Activated naive CD4-positive, alpha-beta T cell treated with anti-CD3 and anti-CD28 coated beads, Interleukin-2, amount 50 U/mL, for 72 hours (primary cell): ENCODE results near the gene PLEKHH1. TPM values are rescaled to one million over a fixed set of nuclear protein-coding genes. Genes with fewer than 3 reads are reported as not detected.
"Not testable (repeated sequence)": the region's sequence is repeated elsewhere in the genome, so short reads cannot be mapped to it uniquely, and the experiment has no call there.

ENCODE experiments used
- ATAC-seq, 2 donors: fragments of 150-1000 bp; cut with Tn5 transposase; 2 replicates each; pipeline ENCODE4 v1.10.0; 2021; ENCODE audit warnings: mild to moderate bottlenecking in 2 of 2, moderate library complexity in 2 of 2
- DNase-seq, 2 donors: peaks; one replicate each; pipeline ENCODE4 v3.0.0; 2021 to 2022; ENCODE audit warnings: low spot score in 2 of 2
- H3K27ac Mint-ChIP-seq, 2 donors: one replicate each; pipeline ENCODE4 v1.8.0; 2022; ENCODE audit warnings: mild to moderate bottlenecking in 2 of 2, mixed read lengths in 2 of 2
- H3K36me3 Mint-ChIP-seq, 2 donors: one replicate each; pipeline ENCODE4 v1.8.0; 2022; ENCODE audit warnings: mixed read lengths in 2 of 2
- H3K9me3 Mint-ChIP-seq, 2 donors: one replicate each; pipeline ENCODE4 v1.8.0; 2022; ENCODE audit warnings: mixed read lengths in 2 of 2
- total RNA-seq, 2 donors: library from RNA; stranded (reverse); gene quantifications; one replicate each; pipeline ENCODE4 v1.2.3, GENCODE V29; 2022

Gene PLEKHH1
- total RNA-seq, 2 donors from 2014 or later: 1.1 to 9.1 TPM

DNA sequence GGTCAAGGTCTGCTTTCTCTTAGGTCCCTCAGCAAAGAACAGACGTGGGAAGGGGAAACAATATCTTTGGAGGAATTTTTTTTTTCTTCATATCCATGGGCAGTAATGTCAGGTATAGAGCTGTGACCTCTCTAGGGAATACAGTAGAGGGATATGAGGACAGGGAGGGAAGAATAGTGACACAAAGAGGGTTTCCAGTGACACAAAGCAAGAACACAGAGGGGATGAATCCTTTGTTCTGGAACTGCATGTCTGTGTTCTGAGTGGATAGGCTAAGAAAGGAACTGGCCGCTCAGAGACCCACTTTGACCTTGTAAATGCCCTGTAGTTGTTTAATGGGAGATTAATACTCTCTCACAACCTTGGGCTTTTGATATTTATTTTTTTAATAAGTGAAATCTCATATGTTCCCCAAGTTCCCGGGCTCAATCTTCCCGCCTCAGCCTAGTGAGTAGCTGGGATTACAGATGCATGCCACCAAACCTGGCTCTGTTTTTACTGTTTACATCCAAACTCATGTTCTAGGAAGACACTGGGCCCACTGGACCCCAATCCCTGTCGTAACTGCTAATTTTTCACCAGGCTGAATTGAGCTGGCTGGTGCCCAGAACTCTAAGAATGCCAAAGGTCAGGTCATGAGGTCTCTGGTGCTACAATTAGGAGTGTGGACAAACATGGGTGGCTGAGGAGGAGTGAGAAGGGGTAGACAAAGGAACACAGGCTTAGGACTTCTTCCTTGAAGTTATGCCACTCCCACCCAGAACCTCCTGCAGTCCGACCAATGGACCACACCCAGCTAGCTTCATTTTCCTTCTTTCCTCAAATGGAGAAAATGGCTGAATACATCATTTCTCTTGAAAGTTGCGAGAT, 9.1 kb upstream of the PLEKHH1 start:
- ATAC-seq (no peak), DNase-seq (no peak)
- no peaks in the 10 kb centered on the region for H3K36me3 Mint-ChIP-seq
- no peak overlapping the region for H3K27ac Mint-ChIP-seq
- H3K9me3 Mint-ChIP-seq: no peaks in the 10 kb centered on the region

GRCh38 chr14:67524634-67524963, 8.5 kb upstream of the PLEKHH1 start:
- Mint-ChIP-seq H3K36me3 (no peaks in the 10 kb centered on the region), H3K9me3 (no peaks in the 10 kb centered on the region), H3K27ac (no peak overlapping the region)
- DNase-seq: no peak
- no peak for ATAC-seq

GRCh38 chr14:67525389-67525788, 7.7 kb upstream of the PLEKHH1 start:
- no peak overlapping the region for H3K27ac Mint-ChIP-seq
- ATAC-seq: no peak
- H3K36me3 Mint-ChIP-seq: no peaks in the 10 kb centered on the region

GRCh38 chr14:67526181-67526580, 6.9 kb upstream of the PLEKHH1 start:
- Mint-ChIP-seq H3K36me3 (no peaks in the 10 kb centered on the region), H3K27ac (no peak overlapping the region), H3K9me3 (no peaks in the 10 kb centered on the region)
- ATAC-seq: no peak
- no peak for DNase-seq

More at GRCh38 chr14:67525389-67525788, 7.7 kb upstream of the PLEKHH1 start:
- no peaks in the 10 kb centered on the region for H3K9me3 Mint-ChIP-seq
- DNase-seq: no peak

DNA sequence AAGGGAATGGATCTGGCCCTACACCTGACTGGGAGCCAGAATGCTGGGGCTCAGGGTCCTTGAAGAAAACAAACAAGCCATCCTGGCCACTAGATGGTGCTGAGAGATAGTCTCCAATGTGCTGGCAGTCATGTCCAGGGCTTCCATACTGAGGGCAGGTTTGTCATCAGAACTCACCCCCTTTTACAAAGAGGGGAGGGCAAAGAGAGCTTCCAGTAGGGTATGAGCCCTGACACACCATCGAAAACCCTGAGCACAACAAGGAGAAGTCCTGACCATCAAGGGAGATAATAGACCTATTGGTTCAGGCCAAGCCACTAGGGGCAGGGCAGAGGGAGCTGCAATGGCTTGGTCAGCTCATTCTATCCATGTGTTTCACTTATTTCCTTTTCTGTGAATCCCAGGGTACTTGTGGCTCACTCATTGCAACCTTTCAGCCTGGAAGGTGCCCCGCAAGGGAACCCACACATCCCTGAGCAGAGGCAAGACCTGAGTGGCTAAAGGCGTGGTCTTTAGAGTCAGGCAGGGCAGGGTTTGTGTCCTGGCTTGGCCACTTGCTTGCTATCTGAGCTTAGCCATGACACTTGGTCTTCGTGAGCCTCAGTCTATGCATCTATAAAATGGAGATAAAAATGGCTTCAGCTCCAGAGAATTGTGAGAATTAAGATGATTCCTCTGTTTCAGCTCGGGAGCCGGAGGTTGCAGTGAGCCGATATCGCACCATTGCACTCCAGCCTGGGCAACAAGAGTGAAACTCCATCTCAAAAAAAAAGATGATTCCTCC, 6.2 kb upstream of the PLEKHH1 start:
- no peak overlapping the region for H3K27ac Mint-ChIP-seq
- H3K9me3 Mint-ChIP-seq: no peaks in the 10 kb centered on the region
- no peaks in the 10 kb centered on the region for H3K36me3 Mint-ChIP-seq
- ATAC-seq (peak; percentile 72 to 85), DNase-seq (peak in 1 of 2 donors; percentile 32)

GRCh38 chr14:67527756-67528155, 5.3 kb upstream of the PLEKHH1 start:
- ATAC-seq (no peak), DNase-seq (no peak)
- Mint-ChIP-seq H3K9me3 (no peaks in the 10 kb centered on the region), H3K36me3 (no peaks in the 10 kb centered on the region), H3K27ac (no peak overlapping the region)

GRCh38 chr14:67528276-67528675, 4.8 kb upstream of the PLEKHH1 start:
- ATAC-seq (no peak), DNase-seq (no peak)
- H3K27ac Mint-ChIP-seq: no peak overlapping the region
- H3K9me3 Mint-ChIP-seq: no peaks in the 10 kb centered on the region
- H3K36me3 Mint-ChIP-seq: no peaks in the 10 kb centered on the region

DNA sequence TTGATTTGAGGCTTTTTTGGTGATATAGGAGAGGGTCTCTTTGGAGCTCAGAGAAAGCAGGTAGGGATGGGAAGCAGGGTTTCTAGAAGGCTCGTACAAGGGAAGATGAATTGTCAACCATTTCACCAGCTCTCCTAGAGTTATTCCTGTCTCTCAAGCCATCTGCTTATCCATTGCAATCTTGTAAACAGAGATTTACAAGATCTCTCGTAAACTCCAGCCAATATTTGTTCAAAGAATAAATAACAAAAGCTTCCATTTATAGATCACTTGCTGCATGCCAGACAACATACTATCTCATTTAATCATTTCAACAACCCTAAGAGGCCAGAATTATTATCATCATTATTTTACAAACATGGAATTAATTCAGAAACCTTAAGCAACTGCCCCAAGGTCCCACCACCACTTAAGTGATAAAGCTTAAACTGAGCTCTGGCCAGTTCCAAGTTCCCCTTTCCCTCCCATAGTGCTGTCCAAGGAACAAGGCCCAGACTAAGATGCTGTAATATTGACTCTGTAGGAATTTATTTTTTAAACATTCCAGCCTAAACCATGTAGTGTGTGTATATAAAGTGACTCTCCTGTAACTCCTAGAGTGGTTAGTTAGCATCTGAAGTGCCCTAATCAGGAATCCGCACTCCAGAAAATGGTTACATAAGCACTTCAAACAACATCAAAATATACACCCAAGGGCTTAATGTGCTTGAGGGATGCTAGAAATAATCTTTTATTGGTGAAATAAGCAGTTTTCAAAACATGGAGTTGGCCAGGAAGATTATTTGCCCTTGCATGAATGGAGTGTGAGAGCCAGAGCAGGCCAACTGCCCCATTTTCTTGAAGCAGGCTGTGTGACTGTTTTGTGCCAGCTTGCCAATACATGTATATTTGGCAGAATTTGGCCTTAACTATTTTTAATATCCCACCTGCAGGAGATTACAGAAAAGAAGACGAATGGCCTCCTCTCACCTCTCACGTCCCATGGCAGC, 2.8 kb upstream of the PLEKHH1 start:
- H3K36me3 Mint-ChIP-seq: no peaks in the 10 kb centered on the region
- ATAC-seq: no peak
- H3K9me3 Mint-ChIP-seq: no peaks in the 10 kb centered on the region
- no peak for DNase-seq
- no peak overlapping the region for H3K27ac Mint-ChIP-seq

- no peaks in the 10 kb centered on the region for H3K36me3 Mint-ChIP-seq
- H3K9me3 Mint-ChIP-seq: no peaks in the 10 kb centered on the region
- DNase-seq (no peak), ATAC-seq (no peak)
- H3K27ac Mint-ChIP-seq: no peak overlapping the region
Observed at GRCh38 chr14:67532606-67532997, 488 bp upstream of the PLEKHH1 start.

DNA sequence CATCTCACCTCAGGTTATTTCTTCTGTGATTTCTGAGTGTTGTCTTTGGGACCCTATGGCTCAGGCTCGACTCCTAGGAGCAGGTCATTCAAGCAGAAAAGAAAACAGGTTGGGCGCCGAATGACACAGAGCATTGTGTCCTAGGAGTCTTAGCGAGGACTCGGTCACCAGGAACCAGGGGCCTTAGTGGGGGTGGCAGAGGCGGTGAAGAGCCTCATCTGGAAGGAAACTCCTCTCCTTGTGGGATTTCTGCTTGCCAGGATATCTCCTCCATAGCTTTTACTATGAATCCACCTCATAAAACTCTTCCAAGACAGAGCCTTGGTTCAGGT, 630 bp downstream of the PLEKHH1 start:
- Mint-ChIP-seq H3K36me3 (no peaks in the 10 kb centered on the region), H3K27ac (no peak overlapping the region), H3K9me3 (no peaks in the 10 kb centered on the region)
- ATAC-seq (no peak), DNase-seq (no peak)

DNA sequence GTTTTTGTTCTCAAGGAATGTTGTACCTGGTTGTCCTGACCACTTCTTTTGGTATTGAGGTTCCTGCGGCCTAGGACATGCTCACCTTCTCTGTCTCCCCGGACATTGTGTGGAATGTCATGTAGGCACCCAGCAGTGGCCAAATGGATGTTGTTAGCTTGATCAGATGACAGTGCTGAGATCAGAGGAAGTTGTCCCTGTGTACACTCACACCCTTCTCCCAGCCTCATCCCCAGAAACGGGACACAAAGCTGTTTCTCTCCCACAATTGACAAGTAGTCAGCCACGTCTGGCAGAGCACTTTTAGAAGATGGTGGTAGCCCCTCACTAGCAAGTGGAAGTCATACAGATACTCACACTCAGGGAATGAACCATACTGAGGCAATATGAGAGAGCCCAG, 3.0 kb downstream of the PLEKHH1 start:
- Mint-ChIP-seq H3K27ac (no peak overlapping the region), H3K36me3 (no peaks in the 10 kb centered on the region), H3K9me3 (no peaks in the 10 kb centered on the region)
- DNase-seq: no peak
- ATAC-seq: no peak

DNA sequence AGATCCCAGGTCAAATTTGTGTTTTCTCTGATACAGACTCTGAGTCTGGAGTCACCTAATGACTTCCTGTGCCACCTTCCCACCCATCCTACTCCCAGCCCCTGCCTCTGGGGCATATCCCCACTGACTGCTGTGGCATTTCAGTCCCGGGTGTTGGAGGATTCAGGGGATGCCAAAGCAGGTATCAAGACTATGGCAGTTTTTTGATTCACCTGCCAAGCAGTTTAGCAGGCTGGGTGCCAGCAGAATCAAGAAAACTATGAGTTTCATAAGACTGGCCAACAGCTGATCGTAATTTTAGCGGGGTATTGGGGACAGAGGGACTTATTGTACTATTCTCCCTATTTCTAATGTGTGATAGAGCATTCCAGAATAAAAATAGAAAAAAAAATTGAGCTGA, 4.6 kb downstream of the PLEKHH1 start:
- no peak for ATAC-seq

DNA sequence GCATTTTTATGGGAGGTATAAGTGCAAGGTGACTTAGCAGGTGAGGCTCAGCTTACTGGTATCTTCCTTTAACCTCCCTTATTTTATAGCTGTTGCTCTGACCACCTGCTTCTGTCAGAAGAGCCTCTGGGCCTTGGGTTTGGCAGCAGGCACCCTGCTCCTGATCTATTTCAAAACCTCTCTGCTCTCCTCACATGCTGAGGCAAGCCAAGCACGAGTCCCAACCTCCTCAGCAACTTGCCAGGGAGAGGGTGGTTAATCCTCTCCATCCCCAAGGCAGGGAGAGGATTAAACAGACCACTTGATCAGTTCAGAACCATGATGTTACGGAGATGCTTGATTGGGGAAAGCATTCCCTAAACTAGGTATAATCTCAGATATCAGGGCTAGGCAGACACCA, 5.4 kb downstream of the PLEKHH1 start:
- no peaks in the 10 kb centered on the region for H3K9me3 Mint-ChIP-seq
- peaks cover 0 to 4% of the 10 kb centered on the region in 2 donors for H3K36me3 Mint-ChIP-seq
- ATAC-seq (no peak), DNase-seq (no peak)
- H3K27ac Mint-ChIP-seq: no peak overlapping the region

More for the DNA sequence above, 4.6 kb downstream of the PLEKHH1 start:
- H3K27ac Mint-ChIP-seq: no peak overlapping the region
- no peaks in the 10 kb centered on the region for H3K36me3 Mint-ChIP-seq
- no peaks in the 10 kb centered on the region for H3K9me3 Mint-ChIP-seq
- no peak for DNase-seq

DNA sequence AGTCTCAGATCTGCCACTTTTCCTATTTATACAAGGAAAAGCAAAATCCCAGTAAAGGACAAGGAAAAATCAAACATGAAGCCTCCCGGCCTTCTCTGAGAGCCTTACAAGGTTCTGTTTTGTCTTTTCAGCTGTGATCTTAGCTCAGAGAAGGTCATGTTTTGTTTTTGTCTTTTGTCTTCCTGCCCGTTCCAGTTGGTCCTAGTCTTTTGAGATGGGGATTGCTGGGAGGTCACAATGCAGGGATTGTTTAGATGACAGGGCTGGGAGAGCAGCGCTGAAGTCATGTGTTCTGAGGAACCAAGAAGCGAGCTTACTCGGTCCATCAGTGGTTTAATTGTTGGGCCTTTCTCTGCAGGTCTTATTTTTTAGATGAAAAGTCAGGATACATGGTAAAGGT, 6.0 kb downstream of the PLEKHH1 start:
- DNase-seq: no peak
- Mint-ChIP-seq H3K27ac (no peak overlapping the region), H3K36me3 (peaks cover 5 to 10% of the 10 kb centered on the region in 2 donors), H3K9me3 (peaks cover 0 to under 1% of the 10 kb centered on the region in 2 donors)
- ATAC-seq: no peak

DNA sequence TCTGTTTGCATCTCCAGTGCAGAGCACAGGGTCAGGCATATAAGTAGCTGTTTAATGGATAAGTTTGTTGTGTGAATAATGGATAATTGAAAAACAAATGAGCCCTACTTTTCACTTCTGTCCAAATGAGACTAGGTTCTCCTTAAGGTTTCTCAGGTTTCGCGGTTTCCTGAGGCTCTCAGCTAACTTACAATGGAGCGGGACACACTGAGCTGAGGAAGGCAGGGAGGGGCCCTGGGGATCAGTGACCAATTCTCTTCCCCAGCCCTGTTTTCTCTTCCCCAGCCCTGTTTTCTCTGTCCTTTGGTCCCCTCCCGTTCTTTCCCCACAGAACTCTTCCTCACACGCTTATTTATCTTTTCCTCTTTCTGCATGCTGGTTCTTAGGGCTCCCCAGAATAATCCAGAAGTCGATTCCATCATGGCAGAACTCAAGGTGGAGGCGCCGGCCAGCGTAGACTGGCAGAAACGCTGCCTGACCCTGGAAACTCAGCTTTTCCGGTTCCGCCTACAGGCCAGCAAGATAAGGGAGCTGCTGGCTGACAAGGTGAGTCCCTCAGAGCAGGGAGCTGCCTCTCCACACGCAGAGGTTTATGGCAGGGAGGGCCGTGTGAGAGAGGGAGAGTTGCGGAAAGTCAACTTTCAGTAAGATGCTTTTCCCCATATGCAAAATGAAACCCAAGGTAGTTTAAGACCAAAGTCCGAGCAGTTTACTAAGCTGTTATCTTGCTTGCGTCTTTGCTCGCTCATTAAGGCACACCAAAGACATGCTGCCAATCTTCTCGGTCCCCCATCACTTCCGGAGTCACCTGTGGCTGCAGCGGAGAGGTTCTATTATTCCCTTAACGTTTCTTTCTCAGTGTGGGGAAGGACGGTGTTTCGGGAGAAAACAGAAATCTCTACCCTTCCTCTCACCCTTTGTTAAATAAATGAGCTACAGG, 8.6 kb downstream of the PLEKHH1 start:
- Mint-ChIP-seq H3K36me3 (peaks cover 8 to 13% of the 10 kb centered on the region in 2 donors), H3K9me3 (peaks cover 0 to 3% of the 10 kb centered on the region in 2 donors), H3K27ac (peak overlapping the region; percentile 73 to 74)
- ATAC-seq (peak; percentile 44 to 87), DNase-seq (no peak)

DNA sequence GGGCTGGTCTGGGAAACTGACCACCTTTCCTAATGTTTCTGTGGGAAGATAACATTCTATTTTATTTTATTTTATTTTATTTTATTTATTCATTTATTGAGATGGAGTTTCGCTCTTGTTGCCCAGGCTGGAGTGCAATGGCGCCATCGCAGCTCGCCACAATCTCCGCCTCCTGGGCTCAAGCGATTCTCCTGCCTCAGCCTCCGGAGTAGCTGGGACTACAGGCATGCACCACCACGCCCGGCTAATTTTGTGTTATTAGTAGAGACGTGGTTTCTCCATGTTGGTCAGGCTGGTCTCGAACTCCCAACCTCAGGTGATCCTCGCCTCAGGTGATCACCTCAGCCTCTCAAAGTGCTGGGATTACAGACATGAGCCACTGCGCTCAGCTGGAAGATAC, 9.5 kb downstream of the PLEKHH1 start:
- DNase-seq, ATAC-seq: not testable (repeated sequence)
- H3K36me3 Mint-ChIP-seq: peaks cover 8 to 13% of the 10 kb centered on the region in 2 donors

More for the DNA sequence above, 9.5 kb downstream of the PLEKHH1 start:
- not testable (repeated sequence) for H3K9me3 Mint-ChIP-seq, H3K27ac Mint-ChIP-seq
